ENCODE measurements around the gene SH3BGR. TPM values are rescaled to one million over a fixed set of nuclear protein-coding genes. Genes with fewer than 3 reads are reported as not detected.
"Not testable (repeated sequence)": the region's sequence is repeated elsewhere in the genome, so short reads cannot be mapped to it uniquely, and the experiment has no call there.

SH3BGR gene
- total RNA-seq (2014; rRNA removed; shearing (Covaris generic)), result 4.3 and 4.6 TPM in 2 replicates

GRCh38 chr21:39451332-39452206 is at the start of gene SH3BGR:
SH3BGR (plus strand) TSS chr21:39451970; CDS start chr21:39452097, 127 bp downstream.
- peak; percentile 27 for DNase-seq (ENCODE audit: low read depth)

GRCh38 chr21:39406065-39406464 is 45.7 kb upstream of the SH3BGR start:
- DNase-seq (ENCODE audit: low read depth), result no peak

- DNase-seq (ENCODE audit: low read depth), result not testable (repeated sequence)
These were observed 32.6 kb upstream of the SH3BGR start for GRCh38 chr21:39419204-39419603.

- no peak for DNase-seq (ENCODE audit: low read depth)
These were observed 29.1 kb upstream of the SH3BGR start for GRCh38 chr21:39422527-39423241.

GRCh38 chr21:39429445-39429844 is 22.3 kb upstream of the SH3BGR start:
- DNase-seq (ENCODE audit: low read depth), result no peak

GRCh38 chr21:39430016-39430415 is 21.8 kb upstream of the SH3BGR start:
- DNase-seq (ENCODE audit: low read depth), result no peak

- DNase-seq (ENCODE audit: low read depth), result no peak
These were observed 21.3 kb upstream of the SH3BGR start for GRCh38 chr21:39430457-39430856.

GRCh38 chr21:39430954-39431353 is 20.8 kb upstream of the SH3BGR start:
- DNase-seq (ENCODE audit: low read depth), result no peak

GRCh38 chr21:39434950-39435349 is 16.8 kb upstream of the SH3BGR start:
- DNase-seq (ENCODE audit: low read depth), result no peak

GRCh38 chr21:39439232-39439631 is 12.5 kb upstream of the SH3BGR start:
- DNase-seq (ENCODE audit: low read depth), result no peak

GRCh38 chr21:39441502-39442475 is 10.0 kb upstream of the SH3BGR start:
- DNase-seq (ENCODE audit: low read depth), result peak; percentile 47

GRCh38 chr21:39444421-39445180 is 7.2 kb upstream of the SH3BGR start:
- DNase-seq (ENCODE audit: low read depth), result peak; percentile 61

- DNase-seq (ENCODE audit: low read depth), result peak; percentile 97
These were observed 6.2 kb upstream of the SH3BGR start, which contains the start of gene LCA5L for GRCh38 chr21:39445321-39446269. LCA5L (minus strand) TSS chr21:39445778; CDS start chr21:39428493, 17,285 bp downstream.

- DNase-seq (ENCODE audit: low read depth), result no peak
These were observed 4.5 kb upstream of the SH3BGR start for GRCh38 chr21:39447264-39447663.

GRCh38 chr21:39452207-39452969 is 618 bp downstream of the SH3BGR start:
- no peak for DNase-seq (ENCODE audit: low read depth)

- no peak for DNase-seq (ENCODE audit: low read depth)
These were observed 1.2 kb downstream of the SH3BGR start for GRCh38 chr21:39452970-39453342.

GRCh38 chr21:39453571-39454179 is 1.9 kb downstream of the SH3BGR start:
- DNase-seq (ENCODE audit: low read depth), result no peak

- DNase-seq (ENCODE audit: low read depth), result no peak
These were observed 3.3 kb downstream of the SH3BGR start for GRCh38 chr21:39454949-39455668.
